ENCODE measurements around the gene DUSP11. TPM values are rescaled to one million over a fixed set of nuclear protein-coding genes. Genes with fewer than 3 reads are reported as not detected.
A peak's percentile ranks its signal among the peaks of the same experiment; 100 is the strongest.

Gene DUSP11
- total and polyA plus RNA-seq, 2 of the 13 experiments (the other 11 are each of a cell fraction or from before 2014, with no cell fraction given), result 30.5 to 36.2 TPM

GRCh38 chr2:73828818-73829570, 49.1 kb upstream of the DUSP11 start, which contains the start of gene STAMBP (continued):
- TF ChIP-seq ZNF407 (CRISPR knock-in tag; IDR thresholded peaks at IDR 0.05; ENCODE audit: not compliant biosample characterization) (peak; percentile 68), HMG20A (CRISPR knock-in tag; IDR thresholded peaks at IDR 0.05; ENCODE audit: borderline replicate concordance) (no peak), ZMYM3 (CRISPR knock-in tag; IDR thresholded peaks at IDR 0.05) (0 out of 2 replicates have a peak, but pooled peaks have one; percentile 11), AKNA (CRISPR knock-in tag; IDR thresholded peaks at IDR 0.05; ENCODE audit: borderline replicate concordance) (0 out of 2 replicates have a peak, but pooled peaks have one; percentile 28), ZNF674 (CRISPR knock-in tag; IDR thresholded peaks at IDR 0.05; ENCODE audit: low read depth) (0 out of 2 replicates have a peak, but pooled peaks have one; percentile 43), YEATS4 (CRISPR knock-in tag; IDR thresholded peaks at IDR 0.05; ENCODE audit: borderline replicate concordance) (peak; percentile 93), ZNF720 (CRISPR knock-in tag; IDR thresholded peaks at IDR 0.05) (no peak), BCLAF1 (IDR thresholded peaks at IDR 0.05) (no peak), ZNF770 (CRISPR knock-in tag; IDR thresholded peaks at IDR 0.05) (0 out of 2 replicates have a peak, but pooled peaks have one; percentile 9)
